Kidney (tissue), 22 donors: Measurements from ENCODE around the gene C4B. TPM values are rescaled to one million over a fixed set of nuclear protein-coding genes. Genes with fewer than 3 reads are reported as not detected.
"Not testable (repeated sequence)": the region's sequence is repeated elsewhere in the genome, so short reads cannot be mapped to it uniquely, and the experiment has no call there.

ENCODE experiments used
- DNase-seq, 5 donors: peaks; one replicate each; pipeline ENCODE4 v3.0.0-alpha.2; 2013 to 2020
- FAIRE-seq: peaks from 2 replicates; lab custom pipeline; 2012; peaks lifted over from hg19 to GRCh38; lab: Jason Lieb, UNC
- H3K27ac ChIP-seq, 2 donors: one replicate each; pipeline ENCODE4 v1.7.0; 2013; ENCODE audit warnings: low read depth in 2 of 2, low read length in 2 of 2, inconsistent platforms in 1 of 2
- H3K27me3 ChIP-seq: one replicate; pipeline ENCODE4 v1.7.1; 2013; ENCODE audit warnings: low read length, inconsistent platforms; ENCODE audit not compliant: control insufficient read depth, insufficient read depth
- H3K36me3 ChIP-seq, 3 donors: one replicate each; pipeline versions ENCODE4 v1.7.0 to v1.7.1; 2013; ENCODE audit warnings: low read length in 3 of 3, control low read depth in 1 of 3, inconsistent platforms in 1 of 3; ENCODE audit not compliant: insufficient read depth in 3 of 3, control insufficient read depth in 2 of 3
- H3K4me1 ChIP-seq, 3 donors: one replicate each; pipeline versions ENCODE4 v1.7.0 to v1.7.1; 2013; ENCODE audit warnings: low read length in 3 of 3, inconsistent platforms in 1 of 3, low read depth in 1 of 3; ENCODE audit not compliant: control insufficient read depth in 2 of 3, insufficient read depth in 2 of 3
- H3K4me3 ChIP-seq, 3 donors: one replicate each; pipeline versions ENCODE4 v1.7.0 to v1.8.1; 2013; ENCODE audit warnings: low read length in 3 of 3, control low read depth in 1 of 3, inconsistent platforms in 1 of 3
- H3K9ac ChIP-seq, 3 donors: one replicate each; pipeline versions ENCODE4 v1.7.0 to v1.7.1; 2013; ENCODE audit warnings: low read length in 3 of 3, control low read depth in 1 of 3, inconsistent platforms in 1 of 3
- H3K9me3 ChIP-seq, 3 donors: one replicate each; pipeline versions ENCODE4 v1.7.0 to v1.7.1; 2013; ENCODE audit warnings: low read length in 3 of 3, control low read depth in 1 of 3, inconsistent platforms in 1 of 3; ENCODE audit not compliant: control insufficient read depth in 2 of 3, insufficient read depth in 1 of 3
- CTCF ChIP-seq: IDR thresholded peaks from 3 replicates; pipeline ENCODE4 v1.5.1; 2012; ENCODE audit warnings: mild to moderate bottlenecking, moderate library complexity, borderline replicate concordance; ENCODE audit not compliant: insufficient read depth; ENCODE audit errors: extremely low read depth
- intact Hi-C: fragments of 100-400 bp; cut with DNase I; formaldehyde crosslinking; loops from one replicate; pipeline ENCODE4 v1.11.1; 2022
- long read RNA-seq, 10 donors: library from polyadenylated mRNA in 1 of 10; unstranded in 1 of 10; transcript quantifications; one replicate each; pipeline ENCODE4 v2.0.0 and lab custom pipeline, GENCODE V29; 2021 to 2026
- polyA plus RNA-seq: library from polyadenylated mRNA; stranded (reverse); fragments of 350-450 nt; fragmentation: Illumina TruSeq; extraction: RNeasy Lipid Tissue Mini Kit (QIAGEN cat#74804); gene quantifications from one replicate; pipeline ENCODE4 v1.2.3, GENCODE V29; 2014; ENCODE audit warnings: low read depth, low replicate concordance; ENCODE audit not compliant: insufficient read depth
- total RNA-seq: library from RNA; stranded (reverse); fragmentation: NEBNext Ultra II Directional; extraction: Animal tissue kit (Norgen Biotek cat#: 25700); gene quantifications from one replicate; pipeline ENCODE4 v1.2.1, GENCODE V29; 2021
- donor health status: control.
- donor health status: control.
- donor health status: control.
- donor health status: control.
- donor health status: control.
- donor health status: DM: yes; HTN: yes; CAD: no.
- donor health status: Normal renal cell carcinoma (clear cell type).

C4B gene
- total RNA-seq (596 TPM), polyA plus RNA-seq (578 TPM)
- long read RNA-seq, donor 1: 0 reads
- long read RNA-seq, donor 2, partial matches to known transcripts: 0 of 1 reads
- long read RNA-seq, donor 2, other reads (novel, unspliced or antisense): 0 of 1 reads
- long read RNA-seq, donor 3, full-length matches to known transcripts: 3 of 3 reads
- long read RNA-seq, donor 3, partial matches to known transcripts: 0 of 3 reads
- long read RNA-seq, donor 3, other reads (novel, unspliced or antisense): 0 of 3 reads
- long read RNA-seq, donor 4, partial matches to known transcripts: 0 of 2 reads
- long read RNA-seq, donor 4, other reads (novel, unspliced or antisense): 0 of 2 reads
- long read RNA-seq, donor 5, partial matches to known transcripts: 0 of 1 reads
- long read RNA-seq, donor 5, other reads (novel, unspliced or antisense): 0 of 1 reads
- long read RNA-seq, donor 6: 0 reads
- long read RNA-seq, donor 7, full-length matches to known transcripts: 67 of 361 reads
- long read RNA-seq, donor 7, partial matches to known transcripts: 275 of 361 reads
- long read RNA-seq, donor 7, other reads (novel, unspliced or antisense): 19 of 361 reads
- long read RNA-seq, donor 8: 0 reads
- long read RNA-seq, donor 9: 0 reads
- long read RNA-seq, donor 10: 0 reads

DNA sequence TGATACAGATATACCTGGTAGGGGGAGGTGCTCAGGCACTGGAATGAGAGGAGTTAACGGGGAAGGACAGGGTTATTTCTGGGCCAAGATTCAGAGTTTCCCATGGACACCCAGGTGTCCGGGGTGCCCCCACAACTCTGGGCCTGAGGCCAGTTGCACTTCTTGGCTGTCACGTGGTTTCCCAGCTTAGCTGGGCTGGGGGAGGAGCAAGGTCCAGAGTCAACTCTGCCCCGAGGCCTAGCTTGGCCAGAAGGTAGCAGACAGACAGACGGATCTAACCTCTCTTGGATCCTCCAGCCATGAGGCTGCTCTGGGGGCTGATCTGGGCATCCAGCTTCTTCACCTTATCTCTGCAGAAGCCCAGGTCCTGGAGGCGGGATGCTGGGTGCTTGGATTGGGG is at the start of gene C4B:
Gene C4B (plus strand): TSS at position 249 of the 400 bp plus-strand sequence. CDS start 51 bp downstream, at position 300.
- FAIRE-seq, H3K4me3 ChIP-seq, H3K36me3 ChIP-seq, intact Hi-C loops, H3K9me3 ChIP-seq, H3K27me3 ChIP-seq, H3K27ac ChIP-seq, H3K4me1 ChIP-seq, H3K9ac ChIP-seq, DNase-seq: not testable (repeated sequence)

DNA sequence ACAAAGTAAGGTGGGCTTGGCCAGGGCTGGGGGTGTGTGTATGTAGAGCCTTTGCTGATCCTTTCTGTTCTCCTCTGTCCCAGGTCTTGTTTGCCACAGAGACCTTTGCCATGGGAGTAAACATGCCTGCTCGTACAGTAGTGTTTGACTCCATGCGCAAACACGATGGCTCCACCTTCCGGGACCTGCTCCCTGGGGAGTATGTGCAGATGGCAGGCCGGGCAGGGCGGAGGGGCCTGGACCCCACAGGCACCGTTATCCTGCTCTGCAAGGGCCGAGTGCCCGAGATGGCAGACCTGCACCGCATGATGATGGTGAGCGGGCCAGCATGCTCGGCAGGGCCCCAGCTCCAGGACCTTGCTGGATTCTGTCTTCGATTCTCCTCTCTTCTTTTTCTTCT is 48.9 kb upstream of the C4B start:
- FAIRE-seq: no peak
- intact Hi-C loops: no loop called here
- no peaks in the 10 kb centered on the region for H3K27me3 ChIP-seq
- H3K4me3 ChIP-seq: no peak overlapping the region
- peaks cover 0 to 5% (median 0%) of the 10 kb centered on the region in 3 donors for H3K4me1 ChIP-seq
- H3K9ac ChIP-seq: no peak overlapping the region
- H3K9me3 ChIP-seq: no peaks in the 10 kb centered on the region
- TF ChIP-seq CTCF: no peak
- no peak for DNase-seq
- H3K36me3 ChIP-seq: peaks cover 4 to 64% (median 51%) of the 10 kb centered on the region in 3 donors
- no peak overlapping the region for H3K27ac ChIP-seq

- DNase-seq: no peak
- H3K9ac ChIP-seq: no peak overlapping the region
- no peaks in the 10 kb centered on the region for H3K9me3 ChIP-seq
- no peaks in the 10 kb centered on the region for H3K27me3 ChIP-seq
- intact Hi-C loops: no loop called here
- no peak overlapping the region for H3K4me3 ChIP-seq
- H3K36me3 ChIP-seq: peaks cover 4 to 56% (median 49%) of the 10 kb centered on the region in 3 donors
- H3K4me1 ChIP-seq: peaks cover 0 to 13% (median 0%) of the 10 kb centered on the region in 3 donors
- FAIRE-seq: no peak
- TF ChIP-seq CTCF: no peak
- no peak overlapping the region for H3K27ac ChIP-seq
Observed at GRCh38 chr6:31966506-31966905, 48.1 kb upstream of the C4B start.
